ENCODE data around the gene GRM5.

DNA sequence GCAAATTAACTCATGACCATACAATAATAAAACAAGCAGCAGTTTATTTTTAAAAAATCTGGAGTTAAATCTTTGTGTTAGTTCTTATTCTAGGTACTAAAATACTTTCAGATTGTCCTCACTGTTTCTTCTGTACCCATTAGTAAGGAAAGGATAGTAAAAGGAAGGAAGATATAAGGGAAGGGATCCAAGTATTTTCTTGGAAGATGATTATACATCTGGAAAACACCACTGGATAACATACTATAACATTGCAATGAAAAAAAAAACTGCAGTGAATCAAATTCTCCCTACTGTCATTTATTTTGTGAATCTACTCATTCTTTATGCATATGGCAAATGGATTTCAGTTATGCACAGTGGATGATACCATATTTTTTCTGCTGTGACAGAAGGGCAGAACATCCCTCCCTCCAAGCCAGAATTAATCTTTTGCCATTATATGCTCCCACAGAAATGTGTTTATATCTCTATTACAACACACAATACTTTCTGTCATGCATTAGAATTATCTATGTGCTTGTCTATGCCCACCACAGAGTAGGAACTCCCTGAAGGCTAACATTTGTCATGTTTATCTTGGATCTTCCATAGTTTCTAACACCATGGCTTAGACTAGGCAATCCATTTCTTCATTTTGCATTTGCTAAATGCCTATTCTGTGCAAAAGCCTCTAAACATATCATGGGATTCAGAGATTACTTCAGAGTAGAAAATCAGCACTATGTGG, 446.0 kb downstream of the GRM5 start:
- TF ChIP-seq, protein P1, sequence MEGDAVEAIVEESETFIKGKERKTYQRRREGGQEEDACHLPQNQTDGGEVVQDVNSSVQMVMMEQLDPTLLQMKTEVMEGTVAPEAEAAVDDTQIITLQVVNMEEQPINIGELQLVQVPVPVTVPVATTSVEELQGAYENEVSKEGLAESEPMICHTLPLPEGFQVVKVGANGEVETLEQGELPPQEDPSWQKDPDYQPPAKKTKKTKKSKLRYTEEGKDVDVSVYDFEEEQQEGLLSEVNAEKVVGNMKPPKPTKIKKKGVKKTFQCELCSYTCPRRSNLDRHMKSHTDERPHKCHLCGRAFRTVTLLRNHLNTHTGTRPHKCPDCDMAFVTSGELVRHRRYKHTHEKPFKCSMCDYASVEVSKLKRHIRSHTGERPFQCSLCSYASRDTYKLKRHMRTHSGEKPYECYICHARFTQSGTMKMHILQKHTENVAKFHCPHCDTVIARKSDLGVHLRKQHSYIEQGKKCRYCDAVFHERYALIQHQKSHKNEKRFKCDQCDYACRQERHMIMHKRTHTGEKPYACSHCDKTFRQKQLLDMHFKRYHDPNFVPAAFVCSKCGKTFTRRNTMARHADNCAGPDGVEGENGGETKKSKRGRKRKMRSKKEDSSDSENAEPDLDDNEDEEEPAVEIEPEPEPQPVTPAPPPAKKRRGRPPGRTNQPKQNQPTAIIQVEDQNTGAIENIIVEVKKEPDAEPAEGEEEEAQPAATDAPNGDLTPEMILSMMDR (IDR thresholded peaks at IDR 0.05) = no peak
- TF ChIP-seq POLR2A (IDR thresholded peaks at IDR 0.05) = no peak

All from thyroid gland (tissue), 4 donors.